ENCODE measurements around the gene DHTKD1. TPM values are rescaled to one million over a fixed set of nuclear protein-coding genes. Genes with fewer than 3 reads are reported as not detected.
A peak's percentile ranks its signal among the peaks of the same experiment; 100 is the strongest.

Gene DHTKD1
- total RNA-seq, 3 donors from 2014 or later, result 22.3 to 35.7 (median 31.9) TPM

- peak; percentile 85 to 95 for DNase-seq (ENCODE audit: low spot score in 2 of 2)
- TF ChIP-seq POLR2A (IDR thresholded peaks at IDR 0.05) (no peak), POLR2AphosphoS5 (IDR thresholded peaks at IDR 0.05) (peak; percentile 21 to 61 (median 54))
- Histone ChIP-seq H3K27me3 (no peaks in the 10 kb centered on the region), H3K9me3 (no peaks in the 10 kb centered on the region), H3K4me1 (peaks cover 0 to 4% of the 10 kb centered on the region in 2 donors), H3K36me3 (no peaks in the 10 kb centered on the region), H3K27ac (peak within 1 kb of the TSS; percentile 94 to 96), H3K4me3 (peak within 1 kb of the TSS; percentile 94 to 100 (median 97))
- intact Hi-C loops (cut with DNase I; ENCODE audit: low total_unique reads), result no loop called here
Measured at GRCh38 chr10:12129222-12130111, 60.7 kb downstream of the DHTKD1 start, which contains the start of gene SEC61A2. TSS of gene SEC61A2 (plus strand) at chr10:12129677. CDS start at chr10:12129788, 111 bp downstream.

DNA sequence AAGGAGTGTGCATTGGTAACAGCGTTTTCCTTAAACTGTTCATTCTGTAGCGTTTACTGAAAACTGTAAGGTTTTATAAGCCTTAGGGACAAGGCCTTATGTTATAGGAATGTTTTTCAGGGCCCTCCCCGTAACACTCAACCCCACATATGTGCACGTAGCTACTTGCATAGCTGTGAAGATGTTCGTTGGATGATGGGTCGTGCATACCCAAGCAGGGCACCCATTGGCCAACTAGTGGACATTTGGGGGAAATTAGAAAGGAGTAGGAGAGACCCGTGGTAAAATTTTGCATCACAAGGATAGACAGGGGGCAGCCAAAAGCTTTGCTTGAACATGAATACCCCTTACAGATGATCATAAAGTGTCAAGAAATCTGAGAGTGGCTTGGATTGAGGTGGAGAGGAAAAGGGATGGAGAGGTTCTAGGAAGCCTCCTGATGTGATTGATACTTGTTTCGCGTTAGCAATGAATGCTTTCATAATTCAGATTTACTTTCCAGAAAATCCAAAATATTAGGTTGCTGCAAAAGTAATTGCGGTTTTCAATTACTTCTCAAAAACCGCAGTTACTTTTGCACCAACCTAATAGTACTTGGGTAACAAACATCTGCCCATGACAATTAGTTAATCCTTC is 61.6 kb downstream of the DHTKD1 start:
- no peak for DNase-seq (ENCODE audit: low spot score in 2 of 2)
- intact Hi-C loops (cut with DNase I; ENCODE audit: low total_unique reads), result no loop called here
- H3K9me3 ChIP-seq, result no peaks in the 10 kb centered on the region
- H3K27me3 ChIP-seq, result no peaks in the 10 kb centered on the region
- no peaks in the 10 kb centered on the region for H3K36me3 ChIP-seq
- TF ChIP-seq CTCF (IDR thresholded peaks at IDR 0.05), result peak in 2 of 3 donors; percentile 23 to 33
- TF ChIP-seq POLR2A (IDR thresholded peaks at IDR 0.05), result no peak
- TF ChIP-seq POLR2AphosphoS5 (IDR thresholded peaks at IDR 0.05), result no peak
- H3K27ac ChIP-seq, result peak overlapping the region; percentile 94 to 96
- H3K4me3 ChIP-seq, result peak overlapping the region; percentile 94 to 100 (median 97)
- peaks cover 0 to 4% of the 10 kb centered on the region in 2 donors for H3K4me1 ChIP-seq

DNA sequence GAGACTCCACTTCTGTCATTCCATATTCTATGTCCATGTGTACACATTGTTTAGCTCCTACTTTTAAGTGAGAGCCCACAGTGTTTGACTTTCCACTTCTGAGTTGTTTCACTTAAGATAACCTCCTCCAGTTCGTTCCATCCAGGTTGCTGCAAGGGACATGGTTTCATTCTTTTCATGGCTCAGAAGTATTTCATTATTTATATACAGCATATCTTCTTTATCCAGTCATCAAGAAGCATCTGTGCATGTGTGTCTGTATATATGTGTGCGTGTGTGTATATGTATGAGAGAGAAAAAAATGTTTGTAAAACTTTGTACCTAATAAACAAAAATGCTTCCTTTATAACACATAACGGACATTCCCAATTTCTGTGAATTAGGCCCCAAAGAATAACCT is 66.9 kb downstream of the DHTKD1 start:
- no peak for DNase-seq (ENCODE audit: low spot score in 2 of 2)
- Histone ChIP-seq H3K27me3 (no peaks in the 10 kb centered on the region), H3K4me1 (no peaks in the 10 kb centered on the region), H3K4me3 (no peak overlapping the region), H3K36me3 (no peaks in the 10 kb centered on the region), H3K9me3 (no peaks in the 10 kb centered on the region), H3K27ac (no peak overlapping the region)
- intact Hi-C loops (cut with DNase I; ENCODE audit: low total_unique reads), result no loop called here
- TF ChIP-seq POLR2A (IDR thresholded peaks at IDR 0.05) (no peak), POLR2AphosphoS5 (IDR thresholded peaks at IDR 0.05) (no peak), CTCF (IDR thresholded peaks at IDR 0.05) (no peak)

GRCh38 chr10:12140038-12140437 is 71.3 kb downstream of the DHTKD1 start:
- no peak overlapping the region for H3K4me3 ChIP-seq
- H3K9me3 ChIP-seq, result no peaks in the 10 kb centered on the region
- H3K27ac ChIP-seq, result no peak overlapping the region
- H3K4me1 ChIP-seq, result no peaks in the 10 kb centered on the region
- intact Hi-C loops (cut with DNase I; ENCODE audit: low total_unique reads), result no loop called here
- no peak for DNase-seq (ENCODE audit: low spot score in 2 of 2)
- no peaks in the 10 kb centered on the region for H3K27me3 ChIP-seq
- no peaks in the 10 kb centered on the region for H3K36me3 ChIP-seq
- TF ChIP-seq CTCF (IDR thresholded peaks at IDR 0.05) (no peak), POLR2A (IDR thresholded peaks at IDR 0.05) (no peak), POLR2AphosphoS5 (IDR thresholded peaks at IDR 0.05) (no peak)

GRCh38 chr10:12144538-12144937 is 75.8 kb downstream of the DHTKD1 start:
- H3K4me1 ChIP-seq, result no peaks in the 10 kb centered on the region
- H3K36me3 ChIP-seq, result no peaks in the 10 kb centered on the region
- no peaks in the 10 kb centered on the region for H3K9me3 ChIP-seq
- no peaks in the 10 kb centered on the region for H3K27me3 ChIP-seq
- no peak overlapping the region for H3K4me3 ChIP-seq
- no peak for TF ChIP-seq CTCF (IDR thresholded peaks at IDR 0.05)
- no peak for TF ChIP-seq POLR2A (IDR thresholded peaks at IDR 0.05)
- TF ChIP-seq POLR2AphosphoS5 (IDR thresholded peaks at IDR 0.05), result no peak
- DNase-seq (ENCODE audit: low spot score in 2 of 2), result no peak
- intact Hi-C loops (cut with DNase I; ENCODE audit: low total_unique reads), result no loop called here
- H3K27ac ChIP-seq, result no peak overlapping the region

Measured in breast epithelium (tissue), 4 donors.